DMS114 treated with DMSO at 0.1 percent for 48 hours (cell line): ENCODE data around the gene ZNF341.

Experiments used
- DNase-seq: peaks from one replicate; lab custom pipeline; 2025; ENCODE audit not compliant: unreplicated experiment; lab: John Stamatoyannopoulos, UW

The ZNF341 gene

GRCh38 chr20:33840160-33840559 lies 108.4 kb downstream of the ZNF341 start:
- no peak for DNase-seq

- no peak for DNase-seq
Measured at GRCh38 chr20:33840759-33841435, 109.1 kb downstream of the ZNF341 start.

GRCh38 chr20:33841436-33841799 lies 109.6 kb downstream of the ZNF341 start:
- no peak for DNase-seq
